K562 (cell line): Measurements from ENCODE around the gene KRTAP22-2. TPM values are rescaled to one million over a fixed set of nuclear protein-coding genes. Genes with fewer than 3 reads are reported as not detected.

Experiments used
- ATAC-seq: fragments of 200-7000 bp; cut with Tn5 transposase; 3 replicates; pipeline ENCODE4 v1.9.1; 2020; ENCODE audit warnings: moderate library complexity
- BruUV-seq: library from RNA; stranded (reverse); fragments of 400-500 nt; replicated peaks from 2 replicates; lab custom pipeline; 2021; lab: Mats Ljungman, UMichigan
- CTCF ChIA-PET: fragments of 300-600 bp; formaldehyde crosslinking; extraction: SDS; loops from one replicate; lab custom pipeline; 2021; ENCODE audit warnings: low intra/inter-chr PET ratio; lab: Yijun Ruan, JAX
- POLR2A ChIA-PET: fragments of 300-600, 350-650 bp; sonication (Branson Sonifier 250); formaldehyde crosslinking; extraction: SDS; loops from one replicate; lab custom pipeline; 2021; ENCODE audit warnings: antibody characterized with exemption, inconsistent platforms; lab: Yijun Ruan, JAX
- DNase-seq, 4 experiments: peaks; one replicate each; pipeline versions ENCODE4 v3.0.0 to v3.0.0-alpha.2; 2011 to 2018; ENCODE audit warnings: low spot score in 3 of 4, mixed read lengths in 3 of 4; ENCODE audit errors: extremely low read depth in 1 of 4
- FAIRE-seq: peaks from 2 replicates; lab custom pipeline; 2011; peaks lifted over from hg19 to GRCh38; lab: Jason Lieb, UNC
- H2AFZ ChIP-seq: 2 replicates; pipeline ENCODE4 v1.6.0; 2011; ENCODE audit warnings: low read depth, low read length, control low read depth, inconsistent platforms
- H3K27ac ChIP-seq: fragments of 200-600 bp; 3 replicates; pipeline ENCODE4 v1.8.0; 2011; ENCODE audit warnings: low read depth, mild to moderate bottlenecking, control low read depth, inconsistent platforms, low read length, moderate library complexity, mixed read lengths; ENCODE audit errors: extremely low read depth
- H3K27me3 ChIP-seq, 2 experiments: fragments of 300-600 bp in 1 of 2; 2 replicates in 1 of 2; 3 replicates in 1 of 2; pipeline versions ENCODE4 v1.6.0 to v1.8.0; 2011; ENCODE audit warnings: inconsistent platforms in 2 of 2, low read length in 2 of 2, mild to moderate bottlenecking in 1 of 2, mixed read lengths in 1 of 2, moderate library complexity in 1 of 2; ENCODE audit not compliant: control insufficient read depth in 2 of 2, insufficient read depth in 2 of 2
- H3K36me3 ChIP-seq: fragments of 300-600 bp; 3 replicates; pipeline ENCODE4 v1.8.0; 2011; ENCODE audit warnings: mild to moderate bottlenecking, low read length, inconsistent platforms; ENCODE audit not compliant: control insufficient read depth, insufficient read depth
- H3K4me1 ChIP-seq, 2 experiments: fragments of 200-600 bp in 1 of 2; replicated peaks in 1 of 2; 2 replicates in 1 of 2; 3 replicates in 1 of 2; pipeline versions ENCODE4 v1.5.1 to v1.8.0; 2011; ENCODE audit warnings: inconsistent platforms in 2 of 2, low read length in 2 of 2, mild to moderate bottlenecking in 1 of 2, mixed read lengths in 1 of 2, moderate library complexity in 1 of 2; ENCODE audit not compliant: control insufficient read depth in 2 of 2, insufficient read depth in 2 of 2
- H3K4me2 ChIP-seq: 2 replicates; pipeline ENCODE4 v1.6.1; 2011; ENCODE audit warnings: low read length, control low read depth, inconsistent platforms, mixed read lengths; ENCODE audit not compliant: insufficient read depth
- H3K4me3 ChIP-seq: fragments of 200-600 bp; sonication (generic), shearing (Covaris generic); 2 replicates; pipeline ENCODE4 v1.5.1; 2016; ENCODE audit warnings: control low read depth, inconsistent platforms
- H3K79me2 ChIP-seq: fragments of 200-600 bp; 3 replicates; pipeline ENCODE4 v1.8.0; 2011; ENCODE audit warnings: low read length, inconsistent platforms; ENCODE audit not compliant: control insufficient read depth, insufficient read depth
- H3K9ac ChIP-seq, 2 experiments: 2 replicates each; pipeline versions ENCODE4 v1.6.0 to v1.6.1; 2011; ENCODE audit warnings: low read depth in 2 of 2, low read length in 2 of 2, control low read depth in 1 of 2, inconsistent platforms in 1 of 2, mild to moderate bottlenecking in 1 of 2, mixed read lengths in 1 of 2; ENCODE audit not compliant: insufficient read depth in 1 of 2
- H3K9me1 ChIP-seq: one replicate; pipeline ENCODE4 v1.6.0; 2011; ENCODE audit warnings: inconsistent platforms, mild to moderate bottlenecking, low read length, moderate library complexity; ENCODE audit not compliant: control insufficient read depth, insufficient read depth
- H3K9me3 ChIP-seq: replicated peaks from 2 replicates; pipeline ENCODE4 v1.5.1; 2011; ENCODE audit warnings: low read depth, low read length, inconsistent platforms; ENCODE audit not compliant: control insufficient read depth, insufficient read depth
- H4K20me1 ChIP-seq: replicated peaks from 2 replicates; pipeline ENCODE4 v1.6.1; 2011; ENCODE audit warnings: low read length, inconsistent platforms, mixed read lengths; ENCODE audit not compliant: control insufficient read depth, insufficient read depth
- ILK ChIP-seq: fragments of 450-650 bp; IDR thresholded peaks from 2 replicates; pipeline ENCODE4 v1.6.1; 2016; ENCODE audit warnings: missing genetic modification characterization, low read depth, mild to moderate bottlenecking, missing compliant biosample characterization, moderate library complexity, borderline replicate concordance
- PRMT5 ChIP-seq: sonication (generic); formaldehyde crosslinking; IDR thresholded peaks from 2 replicates; pipeline ENCODE4 v1.5.0; 2020; ENCODE audit warnings: missing genetic modification reagents
- PURB ChIP-seq: sonication (generic); formaldehyde crosslinking; IDR thresholded peaks from 2 replicates; pipeline ENCODE4 v1.9.0; 2021; ENCODE audit warnings: low read depth, mild to moderate bottlenecking, missing genetic modification reagents
- SMARCB1 ChIP-seq: IDR thresholded peaks from 2 replicates; pipeline ENCODE4 v1.6.1; 2011; ENCODE audit warnings: improper control_type of control experiment, low read depth; ENCODE audit not compliant: insufficient read length
- STAT5A ChIP-seq: IDR thresholded peaks from 2 replicates; pipeline ENCODE4 v1.6.1; 2012; ENCODE audit warnings: low read length, inconsistent platforms, borderline replicate concordance
- ZEB2 ChIP-seq: fragments of 450-650 bp; IDR thresholded peaks from 2 replicates; pipeline ENCODE4 v1.6.1; 2016
- ZNF253 ChIP-seq: fragments of 250-450 bp; sonication (Bioruptor Pico); conservative IDR thresholded peaks from 2 replicates; pipeline ENCODE4 v1.6.1; 2021; ENCODE audit warnings: mild to moderate bottlenecking
- ZNF589 ChIP-seq: fragments of 200-800 bp; sonication (Bioruptor generic); IDR thresholded peaks from 2 replicates; pipeline ENCODE4 v1.6.1; 2016; ENCODE audit warnings: low read depth, missing genetic modification characterization, missing compliant biosample characterization
- in situ Hi-C: fragments of 300-500 bp; cut with MboI; formaldehyde crosslinking; loops from 4 replicates; pipeline ENCODE4 v1.15.0; 2018; ENCODE audit warnings: inconsistent platforms, mixed read lengths
- intact Hi-C: fragments of 100-400 bp; cut with micrococcal nuclease; formaldehyde crosslinking; loops from 2 replicates; pipeline ENCODE4 v1.14.2; 2022
- polyA plus RNA-seq, 8 experiments: library from polyadenylated mRNA; depleted of rRNA in 4 of 8; stranded (reverse) in 5 of 8; unstranded in 3 of 8; fragments of >200 nt; fragmentation: Nextera tagmentation in 2 of 8; fragmentation: Illumina TruSeq in 1 of 8; extraction: Ambion mirVana in 2 of 8; extraction: Trizol in 1 of 8; gene quantifications; 2 replicates each; pipeline versions ENCODE4 v1.2.1 to v1.2.3, GENCODE V29; 2011 to 2014; ENCODE audit warnings: inconsistent platforms in 1 of 8, missing spikeins in 1 of 8
- total RNA-seq, 7 experiments: library from RNA; depleted of rRNA in 6 of 7; stranded (reverse); fragments of >200 nt in 6 of 7; fragmentation: Illumina TruSeq in 2 of 7; extraction: Trizol in 2 of 7; gene quantifications; 2 replicates each; pipeline versions ENCODE4 v1.2.1 to v1.2.3, GENCODE V29; 2011 to 2021; ENCODE audit warnings: low replicate concordance in 1 of 7
- TF ChIP-seq, protein P1 (sequence below), 3 experiments: fragments of 200-800 bp in 1 of 3; sonication (Bioruptor generic) in 1 of 3; sonication (generic) in 1 of 3; formaldehyde crosslinking in 1 of 3; IDR thresholded peaks; 2 replicates each; pipeline versions ENCODE4 v1.6.1 to v1.8.0; 2016 to 2022; ENCODE audit warnings: mild to moderate bottlenecking in 2 of 3, missing compliant biosample characterization in 2 of 3, missing genetic modification characterization in 2 of 3, missing genetic modification reagents in 1 of 3
- TF ChIP-seq, protein P2 (sequence below): fragments of 450-650 bp; IDR thresholded peaks from one replicate; pipeline ENCODE4 v1.6.1; 2018; ENCODE audit warnings: mild to moderate bottlenecking, moderate library complexity; ENCODE audit not compliant: partially characterized antibody

KRTAP22-2 gene
- total and polyA plus RNA-seq, 9 of the 15 experiments (the other 6 are each of a cell fraction or from before 2014, with no cell fraction given), result not detected

DNA sequence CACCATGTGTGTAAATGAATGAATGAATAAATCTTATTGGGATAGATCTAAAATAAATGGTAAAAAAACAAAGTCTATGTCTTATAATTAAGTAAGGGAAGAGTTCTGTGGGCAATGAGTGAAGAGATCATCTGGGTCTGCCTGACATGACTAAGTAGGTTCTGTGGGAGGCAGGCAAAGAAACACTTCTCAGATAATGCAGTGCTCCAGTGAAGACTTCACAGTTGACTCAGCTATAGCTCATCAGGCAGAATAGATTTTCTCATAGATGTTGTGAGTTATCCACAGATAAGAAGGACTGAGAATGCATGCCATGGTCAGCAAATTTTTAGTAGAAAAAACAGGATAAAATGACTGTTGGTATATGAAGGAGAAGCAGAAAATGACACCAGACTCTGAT, 12.4 kb downstream of the KRTAP22-2 start (continued):
- TF ChIP-seq, protein P1, sequence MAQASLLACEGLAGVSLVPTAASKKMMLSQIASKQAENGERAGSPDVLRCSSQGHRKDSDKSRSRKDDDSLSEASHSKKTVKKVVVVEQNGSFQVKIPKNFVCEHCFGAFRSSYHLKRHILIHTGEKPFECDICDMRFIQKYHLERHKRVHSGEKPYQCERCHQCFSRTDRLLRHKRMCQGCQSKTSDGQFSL (CRISPR knock-in tag; IDR thresholded peaks at IDR 0.05), result no peak
- TF ChIP-seq, protein P1 (tag; IDR thresholded peaks at IDR 0.05), result no peak
- TF ChIP-seq, all 486 proteins: peak for 0

DNA sequence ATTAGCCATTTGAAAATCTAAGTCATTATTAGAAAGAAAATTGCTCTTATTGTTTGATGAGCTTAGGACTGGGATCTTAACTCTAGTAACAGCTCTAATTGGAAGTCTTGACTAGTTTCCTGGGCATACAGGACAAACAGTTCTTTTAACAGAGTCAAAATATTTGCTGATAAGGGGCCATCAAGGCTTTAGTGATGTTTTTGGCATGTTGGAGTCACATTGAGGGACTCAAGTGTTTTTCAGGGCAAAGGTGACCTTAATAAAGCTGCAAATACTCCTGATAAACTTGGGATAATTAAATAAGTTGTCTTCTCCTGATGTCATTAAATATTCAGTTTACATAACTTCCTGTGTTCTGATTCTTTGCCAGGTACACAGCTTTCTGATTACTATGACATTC, 22.6 kb downstream of the KRTAP22-2 start:
- H2AFZ ChIP-seq, result no peak overlapping the region
- in situ Hi-C loops (no loop called here), intact Hi-C loops (no loop called here)
- no peaks in the 10 kb centered on the region for H3K27me3 ChIP-seq
- no peaks in the 10 kb centered on the region for H3K9me1 ChIP-seq
- CTCF ChIA-PET, result no interaction called here
- no peaks in the 10 kb centered on the region for H3K79me2 ChIP-seq
- no peak overlapping the region for H3K4me2 ChIP-seq
- BruUV-seq, result no TSS peak
- no peak for DNase-seq
- H3K36me3 ChIP-seq, result no peaks in the 10 kb centered on the region
- no peak overlapping the region for H3K4me3 ChIP-seq
- no peaks in the 10 kb centered on the region for H3K9me3 ChIP-seq
- POLR2A ChIA-PET, result no interaction called here
- ATAC-seq, result no peak
- no peak overlapping the region for H3K9ac ChIP-seq
- no peaks in the 10 kb centered on the region for H3K4me1 ChIP-seq
- no peaks in the 10 kb centered on the region for H4K20me1 ChIP-seq
- no peak overlapping the region for H3K27ac ChIP-seq
- TF ChIP-seq ILK (tag) (no peak), PURB (CRISPR knock-in tag) (no peak), ZEB2 (no peak), SMARCB1 (no peak), STAT5A (no peak), ZNF253 (no peak), ZNF589 (CRISPR knock-in tag) (no peak), PRMT5 (CRISPR knock-in tag) (no peak)
- TF ChIP-seq, protein P2, sequence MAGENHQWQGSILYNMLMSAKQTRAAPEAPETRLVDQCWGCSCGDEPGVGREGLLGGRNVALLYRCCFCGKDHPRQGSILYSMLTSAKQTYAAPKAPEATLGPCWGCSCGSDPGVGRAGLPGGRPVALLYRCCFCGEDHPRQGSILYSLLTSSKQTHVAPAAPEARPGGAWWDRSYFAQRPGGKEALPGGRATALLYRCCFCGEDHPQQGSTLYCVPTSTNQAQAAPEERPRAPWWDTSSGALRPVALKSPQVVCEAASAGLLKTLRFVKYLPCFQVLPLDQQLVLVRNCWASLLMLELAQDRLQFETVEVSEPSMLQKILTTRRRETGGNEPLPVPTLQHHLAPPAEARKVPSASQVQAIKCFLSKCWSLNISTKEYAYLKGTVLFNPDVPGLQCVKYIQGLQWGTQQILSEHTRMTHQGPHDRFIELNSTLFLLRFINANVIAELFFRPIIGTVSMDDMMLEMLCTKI, result no peak
- no peak for FAIRE-seq
